MM.1S (cell line): ENCODE data around the gene FBF1.
A peak's percentile ranks its signal among the peaks of the same experiment; 100 is the strongest.

ENCODE experiments used
- DNase-seq: peaks from one replicate; pipeline ENCODE4 v3.0.0-alpha.2; 2015
- H2AFZ ChIP-seq: fragments of 300-600 bp; sonication (generic); 2 replicates; pipeline ENCODE4 v1.6.0; 2016; ENCODE audit warnings: antibody characterized with exemption, low read length
- H3F3A ChIP-seq: fragments of 300-600 bp; sonication (generic); 2 replicates; pipeline ENCODE4 v1.6.1; 2016; ENCODE audit warnings: mild to moderate bottlenecking, antibody characterized with exemption, low read length, moderate library complexity, mixed read lengths; ENCODE audit not compliant: insufficient read depth
- H3K27ac ChIP-seq: fragments of 300-600 bp; sonication (generic); 2 replicates; pipeline ENCODE4 v1.5.1; 2016; ENCODE audit warnings: mild to moderate bottlenecking, low read length
- H3K27me3 ChIP-seq: fragments of 300-600 bp; sonication (generic); replicated peaks from 2 replicates; pipeline ENCODE4 v1.6.0; 2016; ENCODE audit warnings: low read length; ENCODE audit not compliant: insufficient read depth
- H3K36me3 ChIP-seq: fragments of 300-600 bp; sonication (generic); replicated peaks from 2 replicates; pipeline ENCODE4 v1.6.1; 2016; ENCODE audit warnings: mild to moderate bottlenecking, low read length, mixed read lengths; ENCODE audit not compliant: insufficient read depth
- H3K4me1 ChIP-seq: fragments of 300-600 bp; sonication (generic); 2 replicates; pipeline ENCODE4 v1.6.1; 2016; ENCODE audit warnings: low read length, mixed read lengths
- H3K4me2 ChIP-seq: fragments of 300-600 bp; sonication (generic); 2 replicates; pipeline ENCODE4 v1.6.0; 2016; ENCODE audit warnings: low read depth, low read length
- H3K4me3 ChIP-seq: fragments of 300-600 bp; sonication (generic); 2 replicates; pipeline ENCODE4 v1.5.1; 2016; ENCODE audit warnings: low read length, mixed read lengths
- H3K79me2 ChIP-seq: fragments of 300-600 bp; sonication (generic); 2 replicates; pipeline ENCODE4 v1.6.1; 2016; ENCODE audit warnings: mixed run types, low read length, mixed read lengths
- H3K9ac ChIP-seq: fragments of 300-600 bp; sonication (generic); 2 replicates; pipeline ENCODE4 v1.6.1; 2016; ENCODE audit warnings: low read length, mixed read lengths
- H3K9me2 ChIP-seq: fragments of 300-600 bp; sonication (generic); replicated peaks from 2 replicates; pipeline ENCODE4 v1.6.1; 2016; ENCODE audit warnings: mild to moderate bottlenecking, low read length, mixed read lengths; ENCODE audit not compliant: insufficient read depth
- H3K9me3 ChIP-seq: fragments of 300-600 bp; sonication (generic); replicated peaks from 2 replicates; pipeline ENCODE4 v1.6.1; 2016; ENCODE audit warnings: mild to moderate bottlenecking, low read length, mixed read lengths; ENCODE audit not compliant: insufficient read depth
- H4K20me1 ChIP-seq: fragments of 300-600 bp; sonication (generic); 2 replicates; pipeline ENCODE4 v1.6.1; 2016; ENCODE audit warnings: mild to moderate bottlenecking, low read length, moderate library complexity, mixed read lengths; ENCODE audit not compliant: insufficient read depth
- CTCF ChIP-seq: fragments of 300-600 bp; sonication (generic); IDR thresholded peaks from 2 replicates; pipeline ENCODE4 v1.5.1; 2016; ENCODE audit warnings: antibody characterized with exemption, low read length, mixed read lengths
- EZH2 ChIP-seq: fragments of 300-600 bp; sonication (generic); optimal IDR thresholded peaks from 2 replicates; pipeline ENCODE3; 2017; ENCODE audit warnings: low read depth, mild to moderate bottlenecking, antibody characterized with exemption, low read length, mixed read lengths
- EZH2phosphoT487 ChIP-seq: fragments of 300-600 bp; sonication (generic); IDR thresholded peaks from 2 replicates; pipeline ENCODE4 v1.6.1; 2018; ENCODE audit warnings: antibody characterized with exemption, low read length

FBF1 gene

GRCh38 chr17:75979705-75980187 lies 38.9 kb upstream of the FBF1 start:
- Histone ChIP-seq H3K9me2 (no peaks in the 10 kb centered on the region), H3K4me1 (no peaks in the 10 kb centered on the region), H4K20me1 (no peaks in the 10 kb centered on the region), H3K9ac (peak overlapping the region; percentile 98), H3K27me3 (no peaks in the 10 kb centered on the region), H3K79me2 (peaks cover 21% of the 10 kb centered on the region), H3K27ac (peak overlapping the region; percentile 84), H3K9me3 (no peaks in the 10 kb centered on the region), H3K4me2 (peak overlapping the region; percentile 71; the same call in 1 of the 2 replicates), H3K36me3 (no peaks in the 10 kb centered on the region), H3F3A (no peaks in the 10 kb centered on the region), H3K4me3 (peak overlapping the region; percentile 95), H2AFZ (peak overlapping the region; percentile 99)
- DNase-seq, result no peak
- TF ChIP-seq EZH2 (no peak), CTCF (no peak), EZH2phosphoT487 (no peak)

DNA sequence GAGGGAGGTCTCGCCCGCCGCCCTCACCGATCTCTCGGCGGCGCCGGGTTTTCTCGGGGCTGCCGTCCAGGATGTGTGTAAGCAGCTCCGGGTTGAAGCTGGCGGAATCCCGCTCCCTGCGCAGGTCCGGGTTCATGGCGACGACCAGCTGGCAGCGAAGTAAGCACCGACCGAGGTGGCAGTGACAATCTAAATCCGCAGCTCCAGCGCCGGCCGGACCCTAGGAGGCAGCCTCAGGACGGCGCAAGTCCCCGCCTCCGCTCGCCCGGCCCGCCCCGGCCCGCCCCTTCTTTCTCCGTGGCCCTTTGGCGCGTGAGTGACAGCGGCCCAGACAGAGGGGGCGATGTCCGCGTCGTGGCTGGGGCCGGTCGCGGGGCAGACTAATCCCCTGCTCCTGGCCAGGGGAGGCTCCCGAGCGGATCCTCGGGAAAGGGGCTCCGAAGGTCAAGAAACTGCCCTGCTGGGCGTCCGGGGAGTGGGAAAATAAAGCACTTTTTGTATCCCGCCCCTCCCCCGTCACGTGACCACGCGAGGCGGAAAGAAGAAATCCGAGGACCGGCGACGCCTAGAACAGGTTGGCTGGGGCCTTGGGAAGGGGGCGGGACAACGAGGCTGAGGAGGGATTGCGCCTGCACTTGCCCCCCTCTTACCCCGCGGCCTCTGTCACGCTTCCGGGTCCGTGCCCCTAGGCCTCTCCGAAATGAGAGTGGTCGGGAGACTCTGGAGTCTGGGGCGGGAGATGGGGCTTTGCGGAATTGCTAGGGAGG lies 38.3 kb upstream of the FBF1 start, which contains the start of the genes ACOX1 and TEN1:
Gene ACOX1 (minus strand): TSS at position 229 of the 767 bp plus-strand sequence. CDS start 93 bp downstream, at position 136.
Gene TEN1 (plus strand): TSS at position 303 of the 767 bp plus-strand sequence. CDS start 6,953 bp downstream, outside the sequence.
- peak; percentile 95 for DNase-seq
- Histone ChIP-seq H3K4me2 (peak within 1 kb of the TSS; percentile 99), H3K79me2 (peaks cover 21% of the 10 kb centered on the region), H2AFZ (peak within 1 kb of the TSS; percentile 99), H3K27me3 (no peaks in the 10 kb centered on the region), H3K9ac (peak within 1 kb of the TSS; percentile 98), H3K27ac (peak within 1 kb of the TSS; percentile 84), H3K9me3 (no peaks in the 10 kb centered on the region), H3F3A (no peaks in the 10 kb centered on the region), H3K4me3 (peak within 1 kb of the TSS; percentile 95), H3K4me1 (no peaks in the 10 kb centered on the region), H3K9me2 (no peaks in the 10 kb centered on the region), H3K36me3 (no peaks in the 10 kb centered on the region), H4K20me1 (no peaks in the 10 kb centered on the region)
- no peak for TF ChIP-seq EZH2phosphoT487
- no peak for TF ChIP-seq EZH2
- peak; percentile 35 for TF ChIP-seq CTCF

DNA sequence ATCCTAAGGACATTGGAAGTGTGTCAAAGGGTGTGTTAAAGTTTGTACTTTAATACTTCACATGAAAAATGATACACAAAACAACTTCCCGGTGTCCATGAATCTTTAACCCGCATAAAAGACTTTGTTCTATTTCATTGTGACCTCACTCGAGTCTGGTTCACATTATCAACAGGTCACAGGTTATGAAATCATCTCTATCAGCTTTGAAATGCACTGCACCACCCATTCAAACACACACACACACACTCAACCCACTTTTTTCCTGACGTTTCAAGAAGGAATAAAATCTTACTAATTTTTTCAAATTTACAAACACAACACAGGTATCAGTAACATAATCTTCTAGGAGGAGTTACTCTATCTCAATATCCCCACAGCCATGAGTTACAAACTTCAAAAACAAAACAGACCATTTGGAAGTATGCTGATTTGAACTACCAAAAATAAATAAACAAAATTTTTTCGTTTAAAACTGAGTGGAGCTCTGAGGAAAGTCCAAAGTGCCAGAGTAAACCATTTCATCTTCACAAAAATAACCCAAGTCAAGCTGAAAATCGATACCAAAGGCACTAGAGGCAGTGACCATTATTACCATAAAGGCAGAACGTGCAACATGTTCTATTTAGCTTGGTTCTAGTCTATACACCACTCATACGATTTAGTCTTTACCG lies 35.5 kb upstream of the FBF1 start:
- Histone ChIP-seq H3K4me1 (no peaks in the 10 kb centered on the region), H3K36me3 (no peaks in the 10 kb centered on the region), H3K9ac (no peak overlapping the region), H4K20me1 (no peaks in the 10 kb centered on the region), H3K4me2 (no peak overlapping the region), H3K9me2 (no peaks in the 10 kb centered on the region), H3F3A (no peaks in the 10 kb centered on the region), H3K27ac (no peak overlapping the region), H3K9me3 (no peaks in the 10 kb centered on the region), H2AFZ (no peak overlapping the region), H3K4me3 (no peak overlapping the region), H3K27me3 (no peaks in the 10 kb centered on the region), H3K79me2 (peaks cover 21% of the 10 kb centered on the region)
- no peak for TF ChIP-seq EZH2
- no peak for TF ChIP-seq CTCF
- no peak for TF ChIP-seq EZH2phosphoT487
- no peak for DNase-seq
